Fibroblast of pulmonary artery (primary cell): ENCODE data around the gene CTNNA3.

ENCODE experiments used
- DNase-seq: peaks from one replicate; pipeline ENCODE4 v3.0.0-alpha.2; 2010; ENCODE audit warnings: low read depth
- H3K4me3 ChIP-seq: replicated peaks from 2 replicates; pipeline ENCODE4 v1.5.1; 2011; ENCODE audit warnings: low read depth, mild to moderate bottlenecking, control low read depth, low read length, moderate library complexity
- CTCF ChIP-seq: IDR thresholded peaks from 2 replicates; pipeline ENCODE4 v1.5.1; 2011; ENCODE audit warnings: mild to moderate bottlenecking, control low read depth, low read length, inconsistent platforms; ENCODE audit errors: missing control alignments

Gene CTNNA3

DNA sequence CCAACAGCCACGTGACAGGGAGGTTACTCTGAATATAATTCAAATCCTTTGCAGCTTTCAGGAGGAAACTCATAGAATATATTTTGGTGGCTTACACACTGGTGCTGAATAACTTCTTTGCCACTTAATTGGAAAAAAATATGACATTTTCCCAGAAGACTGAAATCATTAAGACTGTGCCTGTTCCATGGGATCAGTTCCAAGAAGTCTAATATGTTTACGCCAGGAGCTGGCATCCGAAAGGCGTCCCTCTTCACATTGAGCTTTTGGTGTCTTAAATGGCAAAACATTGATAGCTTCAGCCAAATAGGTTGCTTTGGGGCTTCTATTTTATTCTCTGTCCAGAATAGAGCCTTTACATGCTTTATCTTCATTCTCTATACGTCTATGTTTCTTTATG, 1687.8 kb downstream of the CTNNA3 start:
- TF ChIP-seq CTCF, result no peak
- no peak for DNase-seq

GRCh38 chr10:66006411-66006810, 1689.6 kb downstream of the CTNNA3 start:
- no peak for DNase-seq

More for the DNA sequence above, 1687.8 kb downstream of the CTNNA3 start:
- no peak overlapping the region for H3K4me3 ChIP-seq

GRCh38 chr10:65993451-65993850, 1702.5 kb downstream of the CTNNA3 start:
- no peak for DNase-seq
- TF ChIP-seq CTCF, result no peak
- no peak overlapping the region for H3K4me3 ChIP-seq

More at GRCh38 chr10:66006411-66006810, 1689.6 kb downstream of the CTNNA3 start:
- no peak overlapping the region for H3K4me3 ChIP-seq
- TF ChIP-seq CTCF, result no peak

DNA sequence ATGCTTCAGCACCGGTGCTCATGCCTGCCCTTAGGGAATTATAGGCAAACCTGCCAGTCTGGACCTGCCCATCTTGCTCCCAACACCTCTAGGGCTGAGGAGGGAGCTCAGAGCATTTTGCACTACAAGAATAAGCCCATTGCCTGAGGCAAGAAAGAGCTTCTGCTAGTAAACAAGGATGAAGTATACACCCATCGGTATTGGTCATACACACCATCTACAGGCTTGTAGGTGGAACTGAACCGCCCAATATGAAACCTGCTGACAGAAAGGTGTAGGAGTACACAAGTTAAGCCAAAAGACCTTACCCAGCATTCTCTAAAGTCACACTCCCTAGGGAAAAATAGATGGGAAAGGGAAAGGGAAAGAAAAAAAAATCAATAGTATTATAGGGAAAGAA, 1727.1 kb downstream of the CTNNA3 start:
- H3K4me3 ChIP-seq, result no peak overlapping the region
- TF ChIP-seq CTCF, result no peak
- DNase-seq, result no peak

GRCh38 chr10:65968437-65968836, 1727.6 kb downstream of the CTNNA3 start:
- no peak for TF ChIP-seq CTCF
- H3K4me3 ChIP-seq, result no peak overlapping the region
- no peak for DNase-seq

GRCh38 chr10:65964205-65964604, 1731.8 kb downstream of the CTNNA3 start:
- no peak overlapping the region for H3K4me3 ChIP-seq
- no peak for DNase-seq
- no peak for TF ChIP-seq CTCF

DNA sequence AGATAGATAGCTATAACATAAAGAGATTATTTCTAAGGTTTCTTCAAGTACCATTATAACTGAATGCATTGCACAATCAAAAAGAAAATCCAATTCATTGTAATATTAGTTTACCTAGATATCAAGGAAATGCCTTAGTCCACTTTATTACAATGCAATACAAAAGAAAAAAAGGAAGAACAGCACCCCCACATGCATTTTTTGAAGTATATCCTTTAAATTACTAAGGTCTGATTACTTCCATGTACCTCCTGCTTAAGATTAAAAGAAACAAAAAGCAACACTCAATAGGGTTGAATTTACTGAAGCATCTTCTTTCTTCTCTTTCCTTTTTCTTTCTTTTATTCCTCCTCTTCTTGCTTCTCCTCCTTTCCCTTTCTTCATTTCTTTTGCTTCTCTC, 1743.9 kb downstream of the CTNNA3 start:
- H3K4me3 ChIP-seq, result no peak overlapping the region
- TF ChIP-seq CTCF, result no peak
- DNase-seq, result no peak
